ENCODE measurements around the gene GRK5. TPM values are rescaled to one million over a fixed set of nuclear protein-coding genes. Genes with fewer than 3 reads are reported as not detected.
"Not testable (repeated sequence)": the region's sequence is repeated elsewhere in the genome, so short reads cannot be mapped to it uniquely, and the experiment has no call there.

Gene GRK5
- total RNA-seq = 20.2 TPM
- long read RNA-seq, transcript GRK5-202 (16 exons, 2,654 nt) = major isoform, 8 of 46 reads
- long read RNA-seq, partial matches to known transcripts = 2 of 46 reads
- long read RNA-seq, other reads (novel, unspliced or antisense) = 36 of 46 reads

- peak; percentile 97 for DNase-seq (ENCODE audit: low spot score)
Measured at GRCh38 chr10:119207366-119207666, at the start of gene GRK5. TSS of gene GRK5 (plus strand) at chr10:119207571. CDS start at chr10:119207918, 347 bp downstream.

- DNase-seq (ENCODE audit: low spot score) = peak; percentile 41
Measured at GRCh38 chr10:119159332-119159731, 48.0 kb upstream of the GRK5 start.

- DNase-seq (ENCODE audit: low spot score) = peak; percentile 55
Measured at GRCh38 chr10:119161680-119162451, 45.5 kb upstream of the GRK5 start.

- no peak for DNase-seq (ENCODE audit: low spot score)
Measured at GRCh38 chr10:119162452-119163092, 44.8 kb upstream of the GRK5 start.

GRCh38 chr10:119165171-119166117 is 41.9 kb upstream of the GRK5 start, which contains the start of gene SFXN4:
TSS of gene SFXN4 (minus strand) at chr10:119165714. CDS start at chr10:119165647, 67 bp downstream.
- peak; percentile 94 for DNase-seq (ENCODE audit: low spot score)

- no peak for DNase-seq (ENCODE audit: low spot score)
Measured at GRCh38 chr10:119166118-119166500, 41.3 kb upstream of the GRK5 start.

GRCh38 chr10:119166564-119166963 is 40.8 kb upstream of the GRK5 start:
- no peak for DNase-seq (ENCODE audit: low spot score)

- no peak for DNase-seq (ENCODE audit: low spot score)
Measured at GRCh38 chr10:119167041-119167440, 40.3 kb upstream of the GRK5 start.

GRCh38 chr10:119174109-119174508 is 33.3 kb upstream of the GRK5 start:
- DNase-seq (ENCODE audit: low spot score) = no peak

- no peak for DNase-seq (ENCODE audit: low spot score)
Measured at GRCh38 chr10:119176166-119176565, 31.2 kb upstream of the GRK5 start.

GRCh38 chr10:119177708-119178371 is 29.5 kb upstream of the GRK5 start:
- DNase-seq (ENCODE audit: low spot score) = no peak

GRCh38 chr10:119178372-119179119 is 28.8 kb upstream of the GRK5 start, which contains the start of gene PRDX3:
TSS of gene PRDX3 (minus strand) at chr10:119178812. CDS start at chr10:119178790, 22 bp downstream.
- peak; percentile 96 for DNase-seq (ENCODE audit: low spot score)

- not testable (repeated sequence) for DNase-seq (ENCODE audit: low spot score)
Measured at GRCh38 chr10:119180850-119181400, 26.4 kb upstream of the GRK5 start.

- DNase-seq (ENCODE audit: low spot score) = no peak
Measured at GRCh38 chr10:119183664-119184412, 23.5 kb upstream of the GRK5 start.

- peak; percentile 35 for DNase-seq (ENCODE audit: low spot score)
Measured at GRCh38 chr10:119189811-119190282, 17.5 kb upstream of the GRK5 start.

GRCh38 chr10:119190353-119190752 is 17.0 kb upstream of the GRK5 start:
- DNase-seq (ENCODE audit: low spot score) = no peak

- DNase-seq (ENCODE audit: low spot score) = no peak
Measured at GRCh38 chr10:119190954-119191785, 16.2 kb upstream of the GRK5 start.

GRCh38 chr10:119191881-119192280 is 15.5 kb upstream of the GRK5 start:
- no peak for DNase-seq (ENCODE audit: low spot score)

Data from mesenteric fat pad (tissue), 1 donor.